GM12801 (cell line): Measurements from ENCODE around the gene KHNYN.

Experiments used
- CTCF ChIP-seq: IDR thresholded peaks from one replicate; pipeline ENCODE4 v1.5.1; 2011; ENCODE audit warnings: control low read depth; ENCODE audit not compliant: insufficient read length; ENCODE audit errors: extremely low read depth

KHNYN gene

GRCh38 chr14:24389226-24389848, 40.4 kb upstream of the KHNYN start:
- TF ChIP-seq CTCF, result no peak

- no peak for TF ChIP-seq CTCF
Observed at GRCh38 chr14:24390701-24391468, 38.9 kb upstream of the KHNYN start.

GRCh38 chr14:24392325-24393091, 37.2 kb upstream of the KHNYN start:
- TF ChIP-seq CTCF, result no peak

- no peak for TF ChIP-seq CTCF
Observed at GRCh38 chr14:24394275-24394674, 35.5 kb upstream of the KHNYN start.

GRCh38 chr14:24395609-24396582, 33.9 kb upstream of the KHNYN start:
- TF ChIP-seq CTCF, result no peak

- no peak for TF ChIP-seq CTCF
Observed at GRCh38 chr14:24397639-24398292, 32.0 kb upstream of the KHNYN start.
